H1 (cell line): ENCODE measurements around the gene DIP2C. TPM values are rescaled to one million over a fixed set of nuclear protein-coding genes. Genes with fewer than 3 reads are reported as not detected.

Source experiments
- CTCF ChIA-PET: fragments of 300-600 bp; sonication (Branson Sonifier 250); formaldehyde crosslinking; loops from one replicate; lab custom pipeline; 2021; ENCODE audit not compliant: partially characterized antibody; lab: Charles Lee
- POLR2A ChIA-PET: fragments of 300-600 bp; sonication (Branson Sonifier 250); formaldehyde crosslinking; loops from one replicate; lab custom pipeline; 2021; ENCODE audit warnings: inconsistent platforms; ENCODE audit not compliant: partially characterized antibody; lab: Charles Lee
- DNase-seq, 2 experiments: peaks; one replicate each; pipeline versions ENCODE4 v3.0.0 to v3.0.0-alpha.2; 2010 to 2022; ENCODE audit warnings: low spot score in 2 of 2, low read depth in 1 of 2, mixed read lengths in 1 of 2
- FAIRE-seq: peaks from 2 replicates; lab custom pipeline; 2011; peaks lifted over from hg19 to GRCh38; lab: Jason Lieb, UNC
- H2AFZ ChIP-seq: 2 replicates; pipeline ENCODE4 v1.8.1; 2012; ENCODE audit warnings: low read length, inconsistent platforms
- H2AK5ac ChIP-seq: 2 replicates; pipeline ENCODE4 v1.6.1; 2013; ENCODE audit warnings: low read depth, low read length
- H2BK120ac ChIP-seq: replicated peaks from 2 replicates; pipeline ENCODE3; 2013; ENCODE audit warnings: low read depth, low read length, inconsistent platforms
- H2BK12ac ChIP-seq: 2 replicates; pipeline ENCODE4 v1.6.1; 2013; ENCODE audit warnings: low read depth, low read length
- H2BK15ac ChIP-seq: 2 replicates; pipeline ENCODE4 v1.6.1; 2013; ENCODE audit warnings: low read length
- H2BK20ac ChIP-seq: 2 replicates; pipeline ENCODE4 v1.6.1; 2013; ENCODE audit warnings: low read length
- H2BK5ac ChIP-seq: 2 replicates; pipeline ENCODE4 v1.6.1; 2013; ENCODE audit warnings: low read depth, low read length
- H3K14ac ChIP-seq: 2 replicates; pipeline ENCODE4 v1.6.1; 2013; ENCODE audit warnings: inconsistent platforms; ENCODE audit not compliant: insufficient read length
- H3K18ac ChIP-seq: 2 replicates; pipeline ENCODE4 v1.6.1; 2013; ENCODE audit warnings: low read length; ENCODE audit errors: extremely low read depth
- H3K23ac ChIP-seq: 2 replicates; pipeline ENCODE4 v1.6.1; 2013; ENCODE audit warnings: inconsistent platforms; ENCODE audit not compliant: insufficient read length
- H3K23me2 ChIP-seq: 2 replicates; pipeline ENCODE4 v1.6.1; 2013; ENCODE audit warnings: low read depth, low read length
- H3K27ac ChIP-seq: 2 replicates; pipeline ENCODE4 v1.6.1; 2011; ENCODE audit warnings: low read depth, low read length, inconsistent platforms
- H3K27me3 ChIP-seq, 4 experiments: replicated peaks in 1 of 4; 1 replicate in 1 of 4; 2 replicates in 3 of 4; pipeline versions ENCODE4 v1.6.1 to v1.8.1; 2011 to 2013; ENCODE audit warnings: low read length in 3 of 4, mild to moderate bottlenecking in 3 of 4, inconsistent platforms in 2 of 4, mixed read lengths in 2 of 4, moderate library complexity in 1 of 4; ENCODE audit not compliant: control insufficient read depth in 3 of 4, insufficient read depth in 3 of 4; ENCODE audit errors: extremely low read depth in 1 of 4
- H3K36me3 ChIP-seq, 4 experiments: 2 replicates each; pipeline versions ENCODE4 v1.6.1 to v1.8.1; 2011 to 2013; ENCODE audit warnings: mild to moderate bottlenecking in 4 of 4, low read length in 3 of 4, moderate library complexity in 2 of 4, control low read depth in 1 of 4, inconsistent platforms in 1 of 4; ENCODE audit not compliant: insufficient read depth in 4 of 4, control insufficient read depth in 2 of 4
- H3K4ac ChIP-seq: replicated peaks from 2 replicates; pipeline ENCODE3; 2013; ENCODE audit warnings: low read length, low read depth, mixed read lengths, inconsistent platforms; ENCODE audit not compliant: insufficient read length
- H3K4me1 ChIP-seq, 4 experiments: replicated peaks in 1 of 4; 1 replicate in 1 of 4; 2 replicates in 3 of 4; pipeline versions ENCODE4 v1.6.1 to v1.8.1; 2011 to 2013; ENCODE audit warnings: low read length in 3 of 4, inconsistent platforms in 2 of 4, mixed read lengths in 1 of 4; ENCODE audit not compliant: insufficient read depth in 4 of 4, control insufficient read depth in 3 of 4
- H3K4me2 ChIP-seq, 2 experiments: 2 replicates each; pipeline versions ENCODE4 v1.6.1 to v1.8.1; 2011 to 2013; ENCODE audit warnings: low read depth in 2 of 2, low read length in 2 of 2, control low read depth in 1 of 2, inconsistent platforms in 1 of 2, mild to moderate bottlenecking in 1 of 2; ENCODE audit not compliant: insufficient read depth in 1 of 2
- H3K4me3 ChIP-seq, 4 experiments: fragments of 200-600, 300-600 bp in 1 of 4; sonication (generic), shearing (Covaris generic), sonication (Bioruptor Twin) in 1 of 4; 2 replicates each; pipeline versions ENCODE4 v1.5.1 to v1.8.1; 2011 to 2016; ENCODE audit warnings: low read length in 4 of 4, low read depth in 3 of 4, control low read depth in 2 of 4, inconsistent platforms in 2 of 4, mild to moderate bottlenecking in 2 of 4, mixed read lengths in 1 of 4, moderate library complexity in 1 of 4; ENCODE audit not compliant: insufficient read depth in 2 of 4; ENCODE audit errors: extremely low read depth in 1 of 4
- H3K56ac ChIP-seq: replicated peaks from 2 replicates; pipeline ENCODE3; 2013; ENCODE audit warnings: low read depth, mild to moderate bottlenecking, mixed read lengths, low read length, inconsistent platforms; ENCODE audit not compliant: insufficient read length
- H3K79me1 ChIP-seq: 2 replicates; pipeline ENCODE4 v1.6.1; 2013; ENCODE audit warnings: low read depth, low read length, control low read depth
- H3K79me2 ChIP-seq, 2 experiments: 2 replicates each; pipeline versions ENCODE4 v1.6.1 to v1.8.1; 2012 to 2013; ENCODE audit warnings: low read length in 2 of 2, mild to moderate bottlenecking in 2 of 2, inconsistent platforms in 1 of 2; ENCODE audit not compliant: insufficient read depth in 2 of 2, control insufficient read depth in 1 of 2
- H3K9ac ChIP-seq, 4 experiments: replicated peaks in 1 of 4; 1 replicate in 1 of 4; 2 replicates in 3 of 4; pipeline versions ENCODE4 v1.6.1 to v1.8.1; 2011 to 2013; ENCODE audit warnings: low read depth in 3 of 4, low read length in 3 of 4, control low read depth in 2 of 4, mild to moderate bottlenecking in 2 of 4, moderate library complexity in 2 of 4, inconsistent platforms in 1 of 4; ENCODE audit errors: extremely low read depth in 1 of 4
- H3K9me3 ChIP-seq, 2 experiments: 2 replicates each; pipeline versions ENCODE4 v1.6.1 to v1.8.1; 2012 to 2013; ENCODE audit warnings: mild to moderate bottlenecking in 2 of 2, moderate library complexity in 2 of 2, control low read depth in 1 of 2, inconsistent platforms in 1 of 2, low read depth in 1 of 2, low read length in 1 of 2, mixed read lengths in 1 of 2; ENCODE audit not compliant: insufficient read depth in 2 of 2
- H4K20me1 ChIP-seq, 2 experiments: replicated peaks in 1 of 2; 2 replicates each; pipeline versions ENCODE3 to v1.8.1; 2011 to 2013; ENCODE audit warnings: inconsistent platforms in 2 of 2, low read length in 2 of 2, mild to moderate bottlenecking in 1 of 2; ENCODE audit not compliant: insufficient read depth in 2 of 2, control insufficient read depth in 1 of 2
- H4K5ac ChIP-seq: 2 replicates; pipeline ENCODE4 v1.6.1; 2013; ENCODE audit warnings: low read length, low read depth, mixed read lengths, inconsistent platforms; ENCODE audit not compliant: insufficient read length
- H4K8ac ChIP-seq: 2 replicates; pipeline ENCODE4 v1.8.0; 2013; ENCODE audit warnings: mild to moderate bottlenecking, moderate library complexity, low read length, inconsistent platforms; ENCODE audit not compliant: insufficient read depth; ENCODE audit errors: extremely low read depth
- H4K91ac ChIP-seq: replicated peaks from 2 replicates; pipeline ENCODE3; 2013; ENCODE audit warnings: low read length, mixed read lengths, inconsistent platforms; ENCODE audit not compliant: insufficient read length
- WGBS, 2 experiments: shearing (Covaris generic) in 1 of 2; methylation state at CpG; one replicate each; pipeline versions ENCODE4 v1.1.6 to v1.1.7; 2013 to 2015; ENCODE audit warnings: low lambda C conversion rate in 2 of 2, mixed read lengths in 2 of 2, inconsistent platforms in 1 of 2, low coverage in 1 of 2, missing lambda C conversion rate in 1 of 2; ENCODE audit not compliant: insufficient replicate concordance in 2 of 2, insufficient coverage in 1 of 2, insufficient read length in 1 of 2; ENCODE audit errors: extremely low coverage in 1 of 2, missing lambda C conversion rate in 1 of 2; 5-methylcytosine and 5-hydroxymethylcytosine counted together
- polyA plus RNA-seq, 7 experiments: library from polyadenylated mRNA; depleted of rRNA in 3 of 7; stranded (reverse) in 5 of 7; unstranded in 2 of 7; fragments of >200 nt in 5 of 7; fragments of 200-250 nt in 2 of 7; gene quantifications; 1 replicate in 5 of 7; 2 replicates in 1 of 7; 4 replicates in 1 of 7; pipeline versions ENCODE4 v1.2.1 to v1.2.3, GENCODE V29; 2011 to 2013; ENCODE audit warnings: missing spikeins in 2 of 7, mixed read lengths in 2 of 7
- total RNA-seq: library from RNA; stranded (reverse); fragmentation: NEBNext Ultra II Directional; extraction: Animal tissue kit (Norgen Biotek cat#: 25700); gene quantifications from 2 replicates; pipeline ENCODE4 v1.2.1, GENCODE V29; 2021

DIP2C gene
- total and polyA plus RNA-seq, 2 of the 8 experiments (the other 6 are each of a cell fraction or from before 2014, with no cell fraction given): 3.8 to 9.3 TPM

- no peak overlapping the region for H2BK20ac ChIP-seq
- no peak for DNase-seq
- no peak overlapping the region for H2BK120ac ChIP-seq
- H3K18ac ChIP-seq: no peak overlapping the region
- H2AK5ac ChIP-seq: no peak overlapping the region
- H2AFZ ChIP-seq: no peak overlapping the region
- no peak overlapping the region for H3K4me3 ChIP-seq
- H3K4me1 ChIP-seq: peaks cover 0 to 4% (median 0%) of the 10 kb centered on the region in 4 experiments; a peak in 2 of 7 replicates
- 90% methylated on average over 26 of the region's 26 CpGs; no CpG with 5 or more reads in 1 of the 2 experiments for WGBS, 2 experiments
- H4K8ac ChIP-seq: no peak overlapping the region
- H3K9ac ChIP-seq: no peak overlapping the region
- H4K91ac ChIP-seq: no peak overlapping the region
- H3K79me1 ChIP-seq: no peaks in the 10 kb centered on the region
- H3K4me2 ChIP-seq: no peak overlapping the region
- H3K23me2 ChIP-seq: no peaks in the 10 kb centered on the region
- no peak overlapping the region for H2BK5ac ChIP-seq
- no peak overlapping the region for H3K14ac ChIP-seq
- no peaks in the 10 kb centered on the region for H3K36me3 ChIP-seq
- peaks cover 0 to 2% of the 10 kb centered on the region in 2 experiments for H4K20me1 ChIP-seq
- H3K27ac ChIP-seq: no peak overlapping the region
- H3K23ac ChIP-seq: no peak overlapping the region
- no peak overlapping the region for H3K4ac ChIP-seq
- ChIA-PET CTCF (interaction anchor here (0.9 kb wide), 1 partner anchor 69 kb away, joined by 3 read pairs; no protein-coding TSS in a partner anchor), POLR2A (no interaction called here)
- FAIRE-seq: no peak
- H2BK12ac ChIP-seq: no peak overlapping the region
- H3K56ac ChIP-seq: no peak overlapping the region
- no peaks in the 10 kb centered on the region for H3K9me3 ChIP-seq
- no peak overlapping the region for H4K5ac ChIP-seq
- no peaks in the 10 kb centered on the region for H3K79me2 ChIP-seq
- no peaks in the 10 kb centered on the region for H3K27me3 ChIP-seq
- H2BK15ac ChIP-seq: no peak overlapping the region
Measured at GRCh38 chr10:722281-723060, 33.0 kb upstream of the DIP2C start.
